ENCODE measurements around the gene SMG1.
A peak's percentile ranks its signal among the peaks of the same experiment; 100 is the strongest.
"Not testable (repeated sequence)": the region's sequence is repeated elsewhere in the genome, so short reads cannot be mapped to it uniquely, and the experiment has no call there.

SMG1 gene

GRCh38 chr16:18796377-18796776 is 129.8 kb downstream of the SMG1 start:
- DNase-seq, result no peak

DNA sequence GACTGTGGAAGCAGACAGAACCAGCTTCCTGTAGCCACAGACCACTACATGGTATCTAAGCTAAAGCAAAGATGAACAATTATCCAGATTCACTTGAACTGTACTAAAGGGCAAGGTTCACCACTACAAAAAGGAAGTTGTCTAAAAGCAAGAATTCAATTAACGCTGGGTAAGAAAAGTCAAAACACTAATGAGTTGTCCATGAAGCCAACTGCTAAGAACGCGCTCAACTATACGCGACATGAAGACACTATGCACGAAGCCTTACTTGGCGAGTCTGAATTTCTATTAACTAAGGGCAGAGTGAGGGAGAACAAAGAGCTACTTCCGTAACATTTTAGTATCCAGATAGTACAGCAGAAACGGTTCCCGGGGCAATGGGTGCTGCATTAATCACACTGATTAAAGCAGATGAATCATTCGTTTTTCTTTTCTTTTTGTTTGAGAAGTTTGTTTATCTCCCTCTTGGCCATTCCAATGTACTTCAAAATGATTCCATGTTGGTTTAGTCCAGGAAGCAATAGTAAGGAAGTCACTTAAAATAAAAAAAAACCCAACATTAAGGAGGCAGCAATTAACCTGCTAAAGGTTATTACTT is 133.3 kb downstream of the SMG1 start:
- no peak for DNase-seq

DNA sequence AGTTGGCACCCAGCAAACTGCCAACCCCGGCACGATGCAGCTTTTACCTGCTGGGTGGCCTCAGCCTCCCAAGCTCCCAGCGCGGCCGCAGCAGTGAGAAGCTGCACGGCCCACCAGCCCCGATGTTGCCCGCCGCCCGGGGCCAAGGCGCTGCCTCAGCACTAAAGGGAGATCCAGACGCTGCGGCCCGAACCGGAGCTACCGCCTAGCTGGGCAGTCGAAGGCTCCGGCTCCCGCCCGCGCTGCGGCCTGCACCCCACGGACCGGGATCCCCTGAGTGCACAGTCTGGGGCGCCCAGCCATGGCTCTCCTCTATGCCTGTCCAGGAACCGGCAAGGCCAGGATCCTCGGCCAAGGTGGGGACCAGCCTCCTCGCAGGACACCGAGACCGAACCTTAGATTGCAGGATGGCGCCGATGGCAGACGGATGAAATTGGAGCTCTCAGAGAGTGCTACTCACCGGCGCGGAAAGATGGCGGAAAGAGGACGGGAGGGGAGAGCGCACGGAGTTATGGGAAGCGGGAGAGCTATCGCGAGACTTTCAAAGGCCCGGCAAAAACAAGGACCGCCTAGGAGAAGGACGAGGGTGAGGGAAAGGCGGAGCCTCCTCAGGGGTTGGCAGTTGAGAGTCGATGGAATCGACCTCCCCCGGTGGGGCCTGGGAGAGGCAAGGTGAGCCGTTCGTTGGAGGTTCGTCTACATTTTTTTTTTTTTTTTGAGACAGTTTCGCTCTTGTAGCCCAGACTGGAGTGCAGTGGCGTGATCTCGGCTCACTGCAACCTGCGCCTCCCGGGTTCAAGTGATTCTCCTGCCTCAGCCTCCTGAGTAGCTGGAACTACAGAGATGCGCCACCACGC is 136.1 kb downstream of the SMG1 start, which contains the start of gene RPS15A:
RPS15A (minus strand) TSS at position 485 of the 857 bp plus-strand sequence. CDS start 1,221 bp downstream, outside the sequence.
- peak; percentile 73 to 83 (median 76) for DNase-seq

GRCh38 chr16:18789515-18789849 is 136.7 kb downstream of the SMG1 start:
- no peak for DNase-seq

GRCh38 chr16:18788828-18789514 is 137.2 kb downstream of the SMG1 start:
- DNase-seq, result no peak

DNA sequence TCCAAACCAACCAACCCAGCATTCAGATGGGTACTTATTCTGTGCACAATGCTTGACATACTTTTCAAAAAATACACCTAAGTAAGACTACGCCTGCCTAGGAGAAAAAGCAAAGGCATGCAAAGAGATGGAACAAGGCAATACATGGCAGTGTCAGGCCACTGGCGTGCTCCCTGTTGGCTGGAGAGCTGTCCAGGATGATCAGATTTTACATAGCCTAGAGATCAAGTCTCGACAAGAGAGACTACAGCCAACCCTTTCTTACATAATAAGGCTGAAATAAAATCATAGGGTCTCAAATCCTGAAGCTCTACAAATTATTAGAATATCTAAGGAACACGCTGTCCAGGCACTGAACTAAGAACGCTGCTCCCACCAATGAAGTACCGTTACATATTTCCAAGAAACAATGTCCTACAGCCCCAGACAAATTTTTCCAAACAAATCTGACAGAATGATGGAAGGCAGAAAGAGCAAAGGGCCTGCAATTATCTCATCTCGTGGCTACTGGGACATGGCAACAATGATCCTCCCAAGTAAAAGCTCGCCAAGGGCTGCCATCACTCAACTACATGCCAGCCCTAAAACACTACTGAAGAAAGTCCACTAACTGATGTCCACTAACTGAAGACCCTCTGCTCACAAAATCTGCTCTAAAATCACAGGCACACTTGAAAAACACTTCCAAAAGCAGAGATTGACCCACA is 141.1 kb downstream of the SMG1 start:
- no peak for DNase-seq

- DNase-seq, result no peak
Measured at GRCh38 chr16:18783430-18784341, 142.5 kb downstream of the SMG1 start.

- DNase-seq, result no peak
Measured at GRCh38 chr16:18782697-18783429, 143.3 kb downstream of the SMG1 start.

GRCh38 chr16:18781232-18781631 is 145.0 kb downstream of the SMG1 start:
- not testable (repeated sequence) for DNase-seq

DNA sequence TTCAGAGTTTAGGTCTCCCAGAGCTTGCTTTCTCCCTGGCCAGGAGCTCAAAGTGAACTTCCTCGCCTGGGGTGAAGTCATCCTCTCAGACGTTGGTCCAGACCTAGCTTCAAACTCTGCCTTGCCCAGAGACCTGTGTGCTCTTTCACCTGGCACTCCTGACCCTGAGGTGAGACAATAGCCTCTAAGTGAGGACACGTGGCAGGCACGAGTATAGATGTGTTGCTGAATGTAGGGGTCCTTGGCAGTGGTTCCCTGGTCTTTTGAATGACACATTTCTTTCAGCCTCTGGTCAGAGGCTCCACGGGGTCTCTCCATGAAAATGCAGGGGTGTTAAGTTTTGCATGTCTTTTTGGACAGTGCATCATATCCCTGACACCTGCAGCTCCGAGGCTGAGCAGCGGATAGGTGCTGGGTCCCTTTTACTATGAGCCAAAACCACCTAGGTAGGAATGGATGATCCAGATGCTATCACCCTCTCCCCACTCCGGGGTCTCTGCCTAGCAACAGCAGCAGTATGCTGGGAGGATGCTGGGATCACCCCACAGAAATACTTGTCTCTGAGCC is 145.7 kb downstream of the SMG1 start:
- not testable (repeated sequence) for DNase-seq

DNA sequence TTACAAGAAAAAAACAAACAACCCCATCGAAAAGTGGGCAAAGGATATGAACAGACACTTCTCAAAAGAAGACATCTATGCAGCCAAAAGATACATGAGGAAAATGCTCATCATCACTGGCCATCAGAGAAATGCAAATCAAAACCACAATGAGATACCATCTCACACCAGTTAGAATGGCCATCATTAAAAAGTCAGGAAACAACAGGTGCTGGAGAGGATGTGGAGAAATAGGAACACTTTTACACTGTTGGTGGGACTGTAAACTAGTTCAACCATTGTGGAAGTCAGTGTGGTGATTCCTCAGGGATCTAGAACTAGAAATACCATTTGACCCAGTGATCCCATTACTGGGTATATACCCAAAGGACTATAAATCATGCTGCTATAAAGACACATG is 148.5 kb downstream of the SMG1 start:
- not testable (repeated sequence) for DNase-seq

DNA sequence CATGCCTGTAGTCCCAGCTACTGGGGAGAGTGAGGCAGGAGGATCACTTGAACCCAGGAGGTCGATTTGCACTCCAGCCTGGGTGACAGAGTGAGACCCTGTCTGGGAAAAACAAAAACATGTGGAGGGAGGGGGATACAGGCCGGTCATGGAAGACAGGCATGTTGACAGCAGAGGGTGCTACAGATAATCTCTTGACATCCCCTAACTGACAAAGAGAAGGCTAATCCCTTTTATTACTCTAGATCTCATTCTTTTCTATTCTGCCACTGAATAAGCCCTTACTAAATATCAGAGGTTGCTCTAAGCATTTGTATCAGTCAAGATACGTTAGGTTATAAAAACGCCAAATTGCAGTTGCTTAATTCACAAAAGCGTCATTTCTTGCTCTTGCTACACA is 149.9 kb downstream of the SMG1 start:
- not testable (repeated sequence) for DNase-seq

DNA sequence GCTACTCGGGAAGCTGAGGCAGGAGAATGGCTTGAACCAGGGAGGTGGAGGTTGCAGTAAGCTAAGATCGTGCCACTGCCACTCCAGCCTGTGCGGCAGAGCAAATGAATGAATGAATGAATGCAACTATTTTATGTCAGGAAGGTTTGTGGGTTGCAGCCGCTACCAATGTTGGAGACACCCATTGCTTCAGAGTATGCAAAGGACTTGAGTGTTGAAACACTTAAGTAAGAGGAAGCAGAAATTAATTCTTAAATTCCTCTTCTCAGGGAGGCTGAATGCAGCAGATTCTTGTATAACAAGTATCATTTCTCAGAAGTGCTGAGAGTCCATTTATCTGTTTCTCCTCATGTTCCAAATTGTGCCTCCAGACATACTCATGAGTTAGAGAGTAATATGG is 151.6 kb downstream of the SMG1 start:
- not testable (repeated sequence) for DNase-seq

DNA sequence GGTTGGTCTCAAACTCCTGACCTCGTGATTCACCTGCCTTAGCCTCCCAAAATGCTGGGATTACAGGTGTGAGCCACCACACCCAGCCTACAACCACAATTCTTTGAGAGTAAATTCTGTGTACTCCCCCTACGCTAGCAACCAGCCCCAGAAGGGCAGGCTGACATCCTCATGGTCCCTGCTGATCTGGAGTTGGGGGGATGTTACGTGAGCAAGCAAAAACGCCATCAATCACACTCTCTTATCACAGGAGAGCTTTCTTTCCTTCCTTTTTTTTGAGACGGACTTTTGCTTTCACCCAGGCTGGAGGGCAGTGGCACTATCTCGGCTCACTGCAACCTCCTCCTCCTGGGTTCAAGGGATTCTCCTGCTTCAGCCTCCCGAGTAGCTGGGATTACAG is 154.0 kb downstream of the SMG1 start:
- DNase-seq, result not testable (repeated sequence)

- DNase-seq, result not testable (repeated sequence)
Measured at GRCh38 chr16:18770336-18770962, 155.8 kb downstream of the SMG1 start.

DNA sequence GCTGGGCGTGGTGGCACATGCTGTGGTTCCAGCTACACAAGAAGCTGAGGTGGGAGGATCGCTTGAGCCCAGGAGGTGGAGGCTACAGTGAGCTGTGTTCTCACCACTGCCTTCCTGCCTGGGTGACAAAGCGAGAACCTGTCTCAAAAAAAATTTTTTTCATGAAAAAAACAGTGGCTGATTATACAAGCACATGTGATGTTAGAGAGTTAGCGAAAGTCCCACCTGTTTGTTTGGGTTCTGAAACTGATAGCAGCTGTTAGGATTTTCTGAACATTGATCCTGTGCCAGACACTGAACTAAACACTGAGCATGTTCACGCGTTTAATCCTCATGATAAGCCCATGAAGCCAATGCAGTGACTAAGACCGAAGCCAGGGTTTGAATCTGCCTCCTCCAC is 159.0 kb downstream of the SMG1 start:
- peak in 1 of 4 experiments; percentile 13 for DNase-seq

DNA sequence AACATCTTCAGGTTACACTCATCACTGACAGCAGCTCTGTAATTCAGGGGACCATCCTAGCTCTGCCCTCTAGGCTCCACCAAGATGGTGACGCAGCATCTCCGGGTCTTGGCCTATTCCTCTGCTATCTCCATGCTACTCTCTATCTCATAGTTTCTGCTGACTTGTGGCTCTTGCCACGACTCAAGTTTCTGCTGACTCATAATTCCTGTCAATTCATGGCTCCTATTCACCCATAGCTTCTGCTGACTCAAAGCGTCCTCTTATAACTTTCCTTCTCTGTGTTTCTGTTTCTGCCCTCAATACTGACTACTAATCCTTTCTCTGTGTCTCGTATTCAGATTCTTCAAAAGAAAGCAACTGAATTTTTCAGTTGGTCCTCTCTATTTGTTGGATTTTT is 163.5 kb downstream of the SMG1 start:
- not testable (repeated sequence) for DNase-seq

DNA sequence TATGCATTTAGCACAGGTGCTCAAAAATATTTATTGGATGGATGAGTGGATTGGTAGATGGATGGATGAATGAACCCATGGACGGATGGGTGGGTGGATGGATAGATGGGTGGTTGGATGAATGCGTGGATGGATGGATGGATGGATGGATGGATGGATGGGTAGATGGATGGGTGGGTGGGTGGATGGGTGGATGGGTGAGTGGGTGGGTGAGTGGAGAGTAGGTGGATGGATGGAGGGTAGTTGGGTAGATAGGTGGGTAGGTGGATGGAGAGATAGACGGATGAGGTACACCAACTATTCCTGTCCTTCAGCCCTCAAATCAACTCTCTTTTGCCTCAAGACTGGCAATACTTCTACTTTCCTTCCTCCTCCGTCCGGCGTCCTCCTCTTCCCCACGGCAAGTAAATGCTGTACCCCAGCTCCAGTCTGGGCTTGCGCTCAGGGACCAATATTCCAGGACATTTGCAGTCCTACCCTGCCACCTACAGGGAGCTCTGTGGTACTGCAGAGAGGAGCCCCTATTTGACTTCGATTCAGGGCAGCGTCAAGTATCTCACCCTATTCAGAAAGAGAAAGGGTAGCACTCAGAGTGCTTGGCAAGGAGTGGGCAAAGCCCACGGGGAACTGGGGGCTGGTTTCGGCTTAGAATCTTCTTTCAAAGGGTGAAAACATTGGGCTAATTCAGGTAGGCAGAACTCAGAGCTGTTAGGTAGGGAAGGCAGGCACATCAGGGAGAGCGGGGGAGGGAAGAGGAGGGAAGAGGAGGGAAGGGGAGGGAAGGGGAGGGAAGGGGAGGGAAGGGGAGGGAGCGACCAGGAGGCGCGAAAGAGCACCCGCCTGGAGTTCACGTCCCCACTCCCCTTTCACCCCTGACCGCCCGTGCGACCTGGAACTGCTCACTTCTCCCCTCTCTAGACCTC is 166.3 kb downstream of the SMG1 start:
- peak in 2 of 4 experiments; percentile 5 to 18 for DNase-seq

Measured in activated naive CD4-positive, alpha-beta T cell (primary cell).